Hepatocyte (in vitro differentiated cells): ENCODE measurements around the gene NTSR1. TPM values are rescaled to one million over a fixed set of nuclear protein-coding genes. Genes with fewer than 3 reads are reported as not detected.

Source experiments
- DNase-seq: peaks from one replicate; pipeline ENCODE4 v3.0.0-alpha.2; 2016; ENCODE audit warnings: low spot score
- H2AFZ ChIP-seq: fragments of 200-600 bp; sonication (generic); 2 replicates; pipeline ENCODE4 v1.6.0; 2016; ENCODE audit warnings: antibody characterized with exemption, mild to moderate bottlenecking
- H3K27ac ChIP-seq: fragments of 200-600 bp; sonication (generic); 2 replicates; pipeline ENCODE4 v1.5.1; 2016; ENCODE audit warnings: mild to moderate bottlenecking
- H3K27me3 ChIP-seq: fragments of 200-600 bp; sonication (generic); 2 replicates; pipeline ENCODE4 v1.6.1; 2016
- H3K36me3 ChIP-seq: fragments of 200-600 bp; sonication (generic); replicated peaks from 2 replicates; pipeline ENCODE4 v1.5.1; 2016; ENCODE audit warnings: low read depth; ENCODE audit not compliant: insufficient read depth
- H3K4me1 ChIP-seq: fragments of 200-600 bp; sonication (generic); 2 replicates; pipeline ENCODE4 v1.5.1; 2016; ENCODE audit warnings: mild to moderate bottlenecking, moderate library complexity; ENCODE audit not compliant: insufficient read depth
- H3K4me2 ChIP-seq: fragments of 200-600 bp; sonication (generic); 2 replicates; pipeline ENCODE4 v1.6.0; 2016
- H3K4me3 ChIP-seq: fragments of 200-600 bp; sonication (generic); 2 replicates; pipeline ENCODE4 v1.5.1; 2016; ENCODE audit warnings: mild to moderate bottlenecking
- H3K79me2 ChIP-seq: fragments of 200-600 bp; sonication (generic); 2 replicates; pipeline ENCODE4 v1.6.0; 2017; ENCODE audit warnings: mild to moderate bottlenecking
- H3K9me2 ChIP-seq: fragments of 200-600 bp; sonication (generic); replicated peaks from 2 replicates; pipeline ENCODE4 v1.6.0; 2017; ENCODE audit warnings: mild to moderate bottlenecking; ENCODE audit not compliant: insufficient read depth
- H3K9me3 ChIP-seq: fragments of 200-600 bp; sonication (generic); 2 replicates; pipeline ENCODE4 v1.5.1; 2016; ENCODE audit warnings: low read depth, mild to moderate bottlenecking
- H4K20me1 ChIP-seq: fragments of 200-600 bp; sonication (generic); 2 replicates; pipeline ENCODE4 v1.6.0; 2016; ENCODE audit warnings: mild to moderate bottlenecking; ENCODE audit not compliant: insufficient read depth, poor library complexity, severe bottlenecking
- CTCF ChIP-seq: fragments of 200-600 bp; sonication (generic); IDR thresholded peaks from 2 replicates; pipeline ENCODE4 v1.5.1; 2016; ENCODE audit warnings: antibody characterized with exemption, mild to moderate bottlenecking; ENCODE audit not compliant: poor library complexity
- EZH2 ChIP-seq: fragments of 200-600 bp; sonication (generic); IDR thresholded peaks from 2 replicates; pipeline ENCODE4 v1.6.1; 2016; ENCODE audit warnings: antibody characterized with exemption, mild to moderate bottlenecking, borderline replicate concordance
- EZH2phosphoT487 ChIP-seq: fragments of 200-600 bp; sonication (generic); IDR thresholded peaks from one replicate; pipeline ENCODE4 v1.6.1; 2018; ENCODE audit warnings: antibody characterized with exemption, mild to moderate bottlenecking, low read depth, moderate library complexity; ENCODE audit not compliant: unreplicated experiment, severe bottlenecking
- WGBS: methylation state at CpG from one replicate; pipeline ENCODE4 v1.1.6; 2016; ENCODE audit warnings: low lambda C conversion rate; ENCODE audit errors: missing lambda C conversion rate; 5-methylcytosine and 5-hydroxymethylcytosine counted together
- polyA plus RNA-seq: library from polyadenylated mRNA; unstranded; fragments of >200 nt; fragmentation: Nextera tagmentation; extraction: Ambion mirVana; gene quantifications from 2 replicates; pipeline ENCODE4 v1.2.1, GENCODE V29; 2016
- total RNA-seq: library from RNA; depleted of rRNA; stranded (reverse); fragments of >200 nt; gene quantifications from 2 replicates; pipeline ENCODE4 v1.2.3, GENCODE V29; 2014

NTSR1 gene
- total and polyA plus RNA-seq, 2 experiments from 2014 or later, result 0.37 TPM; not detected in 1

GRCh38 chr20:62689861-62690260, 18.8 kb upstream of the NTSR1 start:
- Histone ChIP-seq H2AFZ (no peak overlapping the region), H3K79me2 (no peaks in the 10 kb centered on the region), H4K20me1 (no peaks in the 10 kb centered on the region)

GRCh38 chr20:62690261-62690820, 18.3 kb upstream of the NTSR1 start:
- H3K4me2 ChIP-seq, result no peak overlapping the region
- 87% methylated on average over 17 of the region's 17 CpGs for WGBS
- H3K4me1 ChIP-seq, result no peaks in the 10 kb centered on the region
- H3K27me3 ChIP-seq, result no peaks in the 10 kb centered on the region
- H4K20me1 ChIP-seq, result no peaks in the 10 kb centered on the region
- no peak for DNase-seq
- no peaks in the 10 kb centered on the region for H3K9me2 ChIP-seq
- H3K4me3 ChIP-seq, result no peak overlapping the region
- no peak for TF ChIP-seq EZH2
- no peak for TF ChIP-seq EZH2phosphoT487
- TF ChIP-seq CTCF, result no peak
- H3K36me3 ChIP-seq, result no peaks in the 10 kb centered on the region
- no peak overlapping the region for H3K27ac ChIP-seq
- H3K79me2 ChIP-seq, result no peaks in the 10 kb centered on the region
- no peak overlapping the region for H2AFZ ChIP-seq
- H3K9me3 ChIP-seq, result no peaks in the 10 kb centered on the region

More at GRCh38 chr20:62689861-62690260, 18.8 kb upstream of the NTSR1 start:
- 90% methylated on average over 17 of the region's 17 CpGs for WGBS
- Histone ChIP-seq H3K4me3 (no peak overlapping the region), H3K36me3 (no peaks in the 10 kb centered on the region), H3K4me2 (no peak overlapping the region), H3K4me1 (no peaks in the 10 kb centered on the region), H3K9me2 (no peaks in the 10 kb centered on the region), H3K27ac (no peak overlapping the region), H3K27me3 (no peaks in the 10 kb centered on the region), H3K9me3 (no peaks in the 10 kb centered on the region)
- DNase-seq, result no peak
- TF ChIP-seq EZH2phosphoT487, result no peak
- no peak for TF ChIP-seq EZH2
- no peak for TF ChIP-seq CTCF

GRCh38 chr20:62691487-62691886, 17.1 kb upstream of the NTSR1 start:
- Histone ChIP-seq H3K79me2 (no peaks in the 10 kb centered on the region), H3K27ac (no peak overlapping the region), H3K9me2 (no peaks in the 10 kb centered on the region), H3K4me2 (no peak overlapping the region), H3K4me1 (no peaks in the 10 kb centered on the region), H3K9me3 (no peaks in the 10 kb centered on the region), H2AFZ (no peak overlapping the region), H3K27me3 (no peaks in the 10 kb centered on the region), H3K4me3 (no peak overlapping the region), H3K36me3 (no peaks in the 10 kb centered on the region), H4K20me1 (no peaks in the 10 kb centered on the region)
- TF ChIP-seq EZH2phosphoT487 (no peak), EZH2 (no peak), CTCF (no peak)
- WGBS, result 83% methylated on average over 15 of the region's 15 CpGs
- no peak for DNase-seq
